ENCODE measurements around the gene FAM193B.

The FAM193B gene

GRCh38 chr5:177548495-177548894 is 5.9 kb downstream of the FAM193B start:
- Histone ChIP-seq H3K27ac (peak overlapping the region in 1 of 2 donors; percentile 21), H3K4me3 (no peak overlapping the region)
- DNase-seq (ENCODE audit: low spot score), result no peak
- no peak for TF ChIP-seq CTCF (IDR thresholded peaks at IDR 0.05)

GRCh38 chr5:177547736-177548135 is 6.6 kb downstream of the FAM193B start:
- no peak for TF ChIP-seq CTCF (IDR thresholded peaks at IDR 0.05)
- DNase-seq (ENCODE audit: low spot score), result no peak
- Histone ChIP-seq H3K4me3 (no peak overlapping the region), H3K27ac (peak overlapping the region in 1 of 2 donors; percentile 48)

DNA sequence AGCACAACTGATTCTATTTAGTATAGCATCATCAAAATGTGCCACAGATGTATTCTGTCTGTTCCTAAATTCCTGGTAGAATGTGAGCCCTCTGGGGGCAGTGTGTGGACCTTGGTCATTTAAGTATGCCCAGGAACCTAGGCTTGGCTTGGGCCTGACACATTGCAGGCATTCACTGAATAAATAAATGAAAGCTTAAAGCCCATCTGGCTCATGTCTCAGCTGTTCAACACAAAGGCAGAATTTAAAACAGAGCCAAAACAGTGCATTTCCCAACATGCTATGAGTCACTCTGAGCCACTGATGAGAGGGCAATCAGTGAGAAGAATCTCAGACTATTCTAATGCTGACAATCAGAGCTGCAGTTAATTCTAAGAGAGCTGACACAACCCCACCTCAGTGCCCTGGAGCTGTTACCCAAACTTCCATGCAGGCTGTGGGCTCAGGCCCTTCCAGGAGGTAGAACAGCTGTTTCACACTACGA is 8.1 kb downstream of the FAM193B start:
- H3K27ac ChIP-seq, result peak overlapping the region; percentile 79 to 96
- TF ChIP-seq CTCF (IDR thresholded peaks at IDR 0.05), result no peak
- DNase-seq (ENCODE audit: low spot score), result peak; percentile 84
- peak overlapping the region; percentile 54 for H3K4me3 ChIP-seq

- peak; percentile 84 for DNase-seq (ENCODE audit: low spot score)
- H3K4me3 ChIP-seq, result peak overlapping the region; percentile 54
- TF ChIP-seq CTCF (IDR thresholded peaks at IDR 0.05), result no peak
- H3K27ac ChIP-seq, result peak overlapping the region; percentile 79 to 96
Measured at GRCh38 chr5:177545487-177546257, 8.7 kb downstream of the FAM193B start.

GRCh38 chr5:177542816-177543465 is 11.4 kb downstream of the FAM193B start:
- peak overlapping the region in 1 of 2 donors; percentile 17 for H3K27ac ChIP-seq
- no peak for DNase-seq (ENCODE audit: low spot score)
- no peak for TF ChIP-seq CTCF (IDR thresholded peaks at IDR 0.05)
- H3K4me3 ChIP-seq, result no peak overlapping the region

- Histone ChIP-seq H3K4me3 (no peak overlapping the region), H3K27ac (peak overlapping the region; percentile 32 to 53)
- no peak for TF ChIP-seq CTCF (IDR thresholded peaks at IDR 0.05)
- no peak for DNase-seq (ENCODE audit: low spot score)
Measured at GRCh38 chr5:177540438-177540837, 13.9 kb downstream of the FAM193B start.

Data from coronary artery (tissue), 2 donors.